Measurements from ENCODE around the gene RAB11FIP3.

GRCh38 chr16:557463-558297 lies 132.2 kb downstream of the RAB11FIP3 start:
- TF ChIP-seq POLR2AphosphoS5 (IDR thresholded peaks at IDR 0.05) (no peak), CTCF (IDR thresholded peaks at IDR 0.05) (no peak), POLR2A (IDR thresholded peaks at IDR 0.05) (no peak)

Measured in prostate gland (tissue), 2 donors.